ENCODE results near the gene RHBDD2.
A peak's percentile ranks its signal among the peaks of the same experiment; 100 is the strongest.
"Not testable (repeated sequence)": the region's sequence is repeated elsewhere in the genome, so short reads cannot be mapped to it uniquely, and the experiment has no call there.

RHBDD2 gene

DNA sequence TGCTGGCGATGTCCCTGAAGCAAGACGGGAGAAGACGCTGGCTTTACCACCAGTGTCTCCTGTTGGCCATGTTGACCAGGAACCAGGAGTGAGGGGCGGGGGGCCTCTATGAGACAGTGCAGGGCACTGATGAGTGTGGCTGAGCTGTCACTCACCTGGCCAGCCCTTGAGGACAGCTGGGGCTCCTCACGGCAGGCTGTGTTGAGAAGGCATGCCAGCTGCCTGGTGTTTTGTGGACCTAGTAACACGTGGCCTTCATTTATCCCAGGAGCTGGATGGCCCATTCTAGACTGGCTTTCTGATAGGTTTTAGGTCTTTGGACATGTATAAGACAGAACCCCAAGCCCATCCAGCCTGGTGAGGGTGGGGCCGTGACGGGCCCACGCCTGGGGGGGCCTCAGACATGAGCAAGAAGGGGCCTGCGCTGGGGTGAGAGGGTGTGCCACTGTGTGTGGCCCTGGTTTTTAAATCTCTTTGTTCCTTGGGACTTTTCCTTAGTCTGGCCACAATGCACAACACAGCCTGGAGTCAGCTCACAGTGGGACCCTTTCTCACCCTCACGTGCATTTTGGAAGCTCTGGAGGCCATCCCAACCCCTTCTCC is 10.5 kb downstream of the RHBDD2 start:
- DNase-seq: no peak

DNA sequence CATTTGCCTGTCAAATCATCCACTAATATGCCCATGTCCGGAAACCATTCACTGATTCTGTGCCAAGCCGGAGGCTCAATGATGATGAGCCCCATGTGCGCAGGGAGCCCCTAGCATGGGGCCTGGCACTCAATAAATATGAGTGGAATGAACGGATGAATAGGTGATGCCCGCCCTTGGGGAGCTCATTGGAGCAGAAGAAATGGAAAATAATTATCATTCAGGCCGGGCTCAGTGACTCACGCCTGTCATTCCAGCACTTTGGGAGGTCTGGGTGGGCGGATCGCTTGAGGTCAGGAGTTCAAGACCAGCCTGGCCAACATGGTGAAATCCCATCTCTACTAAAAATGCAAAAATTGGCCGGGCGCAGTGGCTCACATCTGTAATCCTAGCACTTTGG is 11.0 kb downstream of the RHBDD2 start:
- no peak for DNase-seq

DNA sequence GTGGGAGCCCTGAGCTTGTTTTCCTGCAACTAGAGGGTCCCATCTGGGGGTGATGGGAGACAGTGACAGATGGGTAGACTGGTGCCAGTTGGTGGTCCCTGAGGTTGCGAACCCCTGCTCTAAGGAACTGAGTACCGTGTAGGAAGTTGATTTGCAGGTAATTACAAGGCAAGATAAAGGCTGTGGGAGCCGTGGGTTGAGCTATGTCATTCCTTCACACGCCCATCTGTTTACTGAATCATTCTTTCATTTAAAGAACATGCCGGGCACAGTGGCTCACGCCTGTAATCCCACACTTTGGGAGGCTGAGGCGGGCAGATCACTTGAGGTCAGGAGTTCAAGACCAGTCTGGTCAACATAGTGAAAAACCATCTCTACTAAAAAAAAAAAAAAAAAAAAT is 12.4 kb downstream of the RHBDD2 start:
- not testable (repeated sequence) for DNase-seq

DNA sequence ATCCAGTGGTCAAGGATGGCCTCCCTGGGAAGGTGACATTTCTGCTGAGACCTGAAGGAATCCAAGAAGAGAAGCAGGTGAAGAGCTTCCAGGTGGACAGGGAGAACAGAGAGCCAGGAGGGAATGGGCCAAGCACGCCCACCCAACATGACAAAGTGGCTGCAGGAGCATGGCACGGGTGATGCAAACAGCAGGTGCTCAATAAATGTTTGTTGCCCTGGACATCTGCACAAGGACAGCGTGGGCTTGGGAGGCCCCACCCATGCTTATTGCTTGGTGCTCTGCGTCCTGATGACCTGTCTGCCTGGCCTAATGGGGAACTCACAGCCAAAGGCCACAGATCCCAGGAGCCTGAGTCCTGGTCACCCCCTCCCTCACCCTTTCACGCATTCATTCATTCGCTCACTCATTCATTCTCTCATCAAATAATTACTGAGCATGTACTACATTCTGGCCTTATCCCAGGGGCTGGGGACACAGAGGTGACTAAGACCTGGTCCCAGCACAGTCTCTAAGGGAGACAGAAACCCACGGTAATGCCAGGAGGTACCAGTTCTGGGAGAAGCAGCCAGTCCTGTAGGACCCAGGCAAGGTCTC is 13.1 kb downstream of the RHBDD2 start:
- no peak for DNase-seq

DNA sequence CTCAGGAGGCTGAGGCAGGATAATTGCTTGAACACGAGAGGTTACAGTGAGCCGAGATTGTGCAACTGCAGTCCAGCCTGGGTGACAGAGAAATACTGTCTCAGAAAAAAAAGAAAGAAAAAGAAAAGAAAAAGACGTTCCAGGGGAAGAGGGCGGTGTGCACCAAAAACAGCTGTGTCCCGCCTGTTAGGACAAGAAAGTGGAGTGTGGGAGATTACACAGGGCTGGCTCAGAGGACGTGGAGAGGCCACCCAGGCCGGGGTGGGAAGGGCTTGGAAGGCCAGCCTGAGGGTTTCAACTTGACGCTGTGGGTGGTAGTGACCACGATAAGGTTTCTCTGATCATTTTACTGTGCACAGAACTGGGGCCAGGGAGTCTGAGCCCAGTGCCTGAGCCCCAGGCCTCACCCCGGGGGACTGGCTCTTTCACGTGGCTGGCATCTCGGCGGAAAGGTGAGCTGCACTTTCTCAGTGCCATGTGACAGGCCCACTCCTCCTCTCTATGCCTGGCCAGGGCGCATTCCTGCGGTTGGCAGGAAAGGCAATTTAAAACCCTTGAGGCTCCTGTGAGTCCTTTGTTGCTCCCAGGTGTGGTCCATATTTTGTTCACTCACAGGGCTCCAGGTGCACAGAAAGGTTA is 13.9 kb downstream of the RHBDD2 start:
- DNase-seq: no peak

DNA sequence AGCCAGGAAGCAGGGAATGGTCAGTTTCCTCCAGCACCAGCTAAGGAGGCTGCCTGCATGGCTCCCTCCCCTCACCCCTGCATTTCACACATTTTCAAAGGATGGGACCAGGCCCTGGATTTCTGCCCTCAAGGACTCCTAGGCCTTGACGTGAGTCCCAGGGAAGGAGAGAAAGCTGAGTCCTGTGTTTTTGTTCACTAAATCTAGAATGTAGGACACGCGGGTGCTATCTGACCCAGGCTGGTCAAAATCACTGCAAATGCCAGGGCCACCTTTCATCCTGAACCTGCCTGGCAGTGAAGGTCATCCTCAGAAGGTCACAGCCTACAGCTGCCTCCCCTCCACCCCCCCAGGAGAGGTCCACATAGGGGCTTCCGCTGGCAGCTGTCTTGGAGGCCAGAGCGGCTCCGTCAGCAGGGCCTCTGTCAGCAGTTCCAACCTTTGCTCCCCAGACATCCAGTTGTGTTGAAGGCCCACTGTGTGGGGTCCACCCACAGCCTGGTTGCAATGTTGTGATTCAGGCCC is 18.0 kb downstream of the RHBDD2 start:
- DNase-seq: no peak

DNA sequence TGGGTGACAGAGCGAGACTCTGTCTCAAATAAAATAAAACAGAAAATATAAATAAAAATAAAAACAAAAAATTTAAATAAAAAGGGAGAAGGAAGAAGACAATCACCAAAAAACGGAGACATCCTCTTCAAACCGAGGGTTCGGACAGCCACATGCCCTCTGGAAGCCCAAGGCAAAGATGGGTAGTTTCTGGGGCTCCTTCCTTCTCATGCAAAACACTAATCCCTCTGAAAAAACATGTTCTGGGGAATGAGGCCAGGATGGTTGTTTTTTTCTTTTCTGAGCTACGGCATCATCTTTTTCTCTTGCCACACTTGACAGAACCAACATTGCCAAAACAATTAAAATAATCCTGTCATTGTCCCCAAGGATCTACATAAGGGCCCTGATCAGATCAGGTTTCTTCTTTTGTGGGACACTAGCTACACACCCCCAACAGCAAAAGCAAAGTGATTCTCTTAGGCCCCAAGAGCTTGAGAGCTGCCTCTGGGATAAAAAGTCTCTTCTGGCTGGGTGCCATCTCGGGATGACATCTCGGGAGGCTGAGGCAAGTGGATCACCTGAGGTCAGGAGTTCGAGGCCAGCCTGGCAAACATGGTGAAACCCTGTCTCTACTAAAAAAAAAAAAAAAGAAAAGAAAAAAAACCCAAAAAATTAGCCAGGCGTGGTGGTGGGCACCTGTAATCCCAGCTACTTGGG is 21.9 kb downstream of the RHBDD2 start:
- no peak for DNase-seq

DNA sequence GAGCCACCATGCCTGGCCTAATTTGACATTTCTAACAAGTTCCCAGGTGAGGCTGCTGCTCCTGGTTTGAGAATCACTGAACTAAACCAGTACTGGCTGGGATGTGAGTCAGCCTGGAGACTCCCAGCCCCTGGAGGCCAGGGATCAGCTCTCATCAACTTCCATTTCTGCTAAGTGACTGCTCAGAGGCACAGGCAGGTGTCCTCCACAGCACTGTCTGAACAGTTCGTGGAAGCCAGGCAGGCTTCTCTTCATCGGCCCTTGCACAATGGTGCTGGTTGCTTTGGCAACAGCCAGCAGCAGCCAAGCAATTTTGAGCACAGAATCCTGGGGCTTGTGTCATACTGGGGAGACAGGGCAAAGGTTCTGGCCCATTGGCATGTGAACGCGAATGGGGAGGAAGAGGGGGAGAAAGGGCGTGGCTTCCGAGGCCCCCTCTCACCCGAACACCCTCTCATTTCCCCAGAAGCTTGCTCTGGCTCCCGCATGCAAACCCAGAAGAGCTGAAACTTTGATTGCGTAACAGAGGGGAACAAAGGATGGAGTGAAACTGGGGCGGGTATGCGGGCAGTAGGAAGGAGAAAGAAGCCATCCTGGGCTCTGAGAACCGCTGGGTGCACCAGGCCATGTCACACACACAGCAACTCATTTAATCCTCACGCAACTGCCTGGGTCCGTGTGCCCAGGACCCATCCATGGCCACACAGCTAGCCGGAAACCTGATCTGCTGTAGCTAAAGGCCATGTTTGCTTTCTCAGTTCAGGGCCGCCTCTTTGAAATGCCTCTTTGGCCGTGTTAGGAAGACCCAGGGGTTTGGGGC is 27.2 kb downstream of the RHBDD2 start:
- DNase-seq: no peak

DNA sequence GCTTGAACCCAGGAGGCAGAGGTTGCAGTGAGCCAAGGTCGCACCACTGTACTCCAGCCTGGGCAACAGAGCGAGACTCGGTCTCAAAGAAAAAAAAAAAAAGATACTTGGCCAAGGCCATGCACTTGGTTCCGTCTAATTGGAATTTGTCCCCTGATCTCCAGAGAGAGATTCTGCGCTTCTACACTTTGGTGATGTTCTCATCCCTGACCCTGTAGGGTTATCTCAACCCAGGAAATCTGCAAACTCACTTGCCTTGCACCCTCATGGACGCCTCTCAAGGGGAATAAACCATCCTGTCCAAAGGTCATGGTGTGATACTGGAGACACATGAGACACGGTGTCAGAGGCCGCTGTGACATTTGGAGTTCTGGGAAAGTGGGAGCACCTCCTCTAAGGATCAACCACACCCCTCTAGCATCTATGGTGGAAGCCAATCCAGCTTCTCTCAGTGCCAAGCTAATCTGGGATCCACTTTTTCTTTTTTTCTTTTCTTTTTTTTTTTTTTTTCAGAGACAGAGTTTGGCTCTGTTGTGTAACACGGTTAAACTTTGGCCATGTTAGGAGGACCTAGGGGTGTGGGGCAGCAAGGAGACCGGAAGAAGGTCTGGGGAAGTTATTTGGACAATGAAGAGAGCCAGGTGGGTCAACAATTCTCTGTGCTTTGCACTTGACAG is 28.3 kb downstream of the RHBDD2 start:
- no peak for DNase-seq

DNA sequence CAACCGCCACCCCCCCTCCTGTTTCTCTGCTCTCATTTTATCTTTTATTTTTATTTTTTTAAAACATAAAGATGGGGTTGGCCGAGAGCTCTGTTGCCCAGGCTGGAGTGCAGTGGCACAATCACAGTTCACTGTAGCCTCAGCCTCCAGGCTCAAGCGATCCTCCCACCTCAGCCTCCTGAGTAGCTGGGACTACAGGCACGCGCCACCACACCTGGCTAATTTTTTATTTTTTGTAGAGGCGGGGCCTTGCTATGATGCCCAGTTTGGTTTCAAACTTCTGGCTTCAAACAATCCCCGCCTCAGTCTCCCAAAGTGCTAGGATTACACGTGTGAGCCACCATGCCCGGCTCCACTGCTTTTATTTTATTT is 28.8 kb downstream of the RHBDD2 start:
- DNase-seq: not testable (repeated sequence)

DNA sequence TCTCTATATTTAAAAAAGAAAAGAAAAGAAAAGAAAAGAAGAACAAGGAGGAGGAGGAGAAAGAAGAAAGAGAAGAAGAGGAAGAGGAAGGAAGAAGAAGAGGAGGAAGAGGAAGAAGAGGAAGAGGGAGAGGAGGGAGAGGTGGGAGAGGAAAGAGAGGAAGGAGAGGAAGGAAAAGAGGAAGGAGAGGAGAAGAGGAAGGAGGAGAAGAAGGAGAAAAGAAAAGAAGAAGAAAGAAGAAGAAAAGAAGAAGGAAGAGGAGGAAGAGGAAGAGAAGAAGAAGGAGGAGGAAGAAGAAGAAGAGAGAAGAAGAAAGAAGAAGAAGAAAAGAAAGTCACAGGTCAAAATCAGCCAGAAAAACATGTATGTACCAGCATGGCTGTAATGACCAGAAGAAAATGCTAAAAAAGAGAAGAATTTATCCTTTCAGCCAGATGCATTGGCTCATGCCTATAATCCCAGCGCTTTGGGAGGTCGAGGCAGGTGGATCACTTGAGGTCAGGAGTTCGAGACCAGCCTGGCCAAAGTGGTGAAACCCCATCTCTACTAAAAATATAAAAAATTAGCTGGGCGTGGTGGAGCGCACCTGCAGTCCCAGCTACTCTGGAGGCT is 30.8 kb downstream of the RHBDD2 start:
- no peak for DNase-seq

DNA sequence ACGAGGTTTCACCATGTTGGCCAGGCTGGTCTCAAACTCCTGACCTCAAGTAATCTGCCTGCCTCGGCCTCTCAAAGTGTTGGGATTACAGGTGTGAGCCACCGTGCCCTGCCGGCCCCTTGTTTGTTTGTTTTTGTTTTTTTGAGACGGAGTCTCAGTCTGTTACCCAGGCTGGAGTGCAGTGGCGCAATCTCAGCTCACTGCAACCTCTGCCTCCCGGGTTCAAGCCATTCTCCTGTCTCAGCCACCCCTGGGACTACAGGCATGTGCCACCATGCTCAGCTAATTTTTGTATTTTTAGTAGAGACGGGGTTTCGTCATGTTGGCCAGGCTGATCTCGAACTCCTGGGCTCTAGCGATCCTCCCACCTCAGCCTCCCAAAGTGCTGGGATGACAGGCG is 32.4 kb downstream of the RHBDD2 start:
- not testable (repeated sequence) for DNase-seq

DNA sequence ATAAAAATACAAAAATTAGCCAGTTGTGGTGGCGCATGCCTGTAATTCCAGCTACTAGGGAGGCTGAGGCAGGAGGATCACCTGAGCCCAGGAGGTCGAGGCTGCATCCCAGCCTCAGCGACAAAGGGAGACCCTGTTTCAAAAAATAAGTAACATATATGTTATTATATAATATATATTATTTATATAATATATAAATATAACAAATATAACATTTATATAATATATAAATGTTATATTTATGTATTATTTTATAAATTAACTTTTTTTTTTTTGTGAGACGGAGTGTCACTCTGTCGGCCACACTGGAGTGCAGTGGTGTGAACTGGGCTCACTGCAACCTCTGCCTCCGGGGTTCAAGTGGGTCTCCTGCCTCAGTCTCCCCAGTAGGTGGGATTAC is 34.6 kb downstream of the RHBDD2 start:
- no peak for DNase-seq

DNA sequence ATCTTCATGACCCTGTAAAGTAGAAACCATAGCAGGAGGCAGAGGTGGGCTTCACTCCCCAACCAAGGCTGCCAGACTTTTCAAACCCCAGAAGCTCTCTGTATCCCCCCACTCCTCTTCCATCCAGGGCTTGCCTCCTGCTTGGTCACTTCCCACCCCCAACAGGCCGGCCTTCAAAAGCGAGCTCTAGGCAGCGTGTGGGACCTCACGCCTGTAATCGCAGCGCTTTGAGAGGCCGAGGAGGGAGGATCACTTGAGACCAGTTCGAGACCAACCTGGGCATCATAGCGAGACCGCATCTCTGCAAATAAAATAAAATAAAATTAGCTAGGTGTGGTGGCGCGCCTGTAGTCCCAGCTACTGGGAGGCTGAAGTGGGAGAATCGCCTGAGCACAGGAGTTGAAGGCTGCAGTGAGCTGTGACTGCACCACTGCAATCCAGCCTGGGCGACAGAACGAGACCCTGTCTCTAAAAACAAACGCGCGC is 35.4 kb downstream of the RHBDD2 start:
- no peak for DNase-seq

DNA sequence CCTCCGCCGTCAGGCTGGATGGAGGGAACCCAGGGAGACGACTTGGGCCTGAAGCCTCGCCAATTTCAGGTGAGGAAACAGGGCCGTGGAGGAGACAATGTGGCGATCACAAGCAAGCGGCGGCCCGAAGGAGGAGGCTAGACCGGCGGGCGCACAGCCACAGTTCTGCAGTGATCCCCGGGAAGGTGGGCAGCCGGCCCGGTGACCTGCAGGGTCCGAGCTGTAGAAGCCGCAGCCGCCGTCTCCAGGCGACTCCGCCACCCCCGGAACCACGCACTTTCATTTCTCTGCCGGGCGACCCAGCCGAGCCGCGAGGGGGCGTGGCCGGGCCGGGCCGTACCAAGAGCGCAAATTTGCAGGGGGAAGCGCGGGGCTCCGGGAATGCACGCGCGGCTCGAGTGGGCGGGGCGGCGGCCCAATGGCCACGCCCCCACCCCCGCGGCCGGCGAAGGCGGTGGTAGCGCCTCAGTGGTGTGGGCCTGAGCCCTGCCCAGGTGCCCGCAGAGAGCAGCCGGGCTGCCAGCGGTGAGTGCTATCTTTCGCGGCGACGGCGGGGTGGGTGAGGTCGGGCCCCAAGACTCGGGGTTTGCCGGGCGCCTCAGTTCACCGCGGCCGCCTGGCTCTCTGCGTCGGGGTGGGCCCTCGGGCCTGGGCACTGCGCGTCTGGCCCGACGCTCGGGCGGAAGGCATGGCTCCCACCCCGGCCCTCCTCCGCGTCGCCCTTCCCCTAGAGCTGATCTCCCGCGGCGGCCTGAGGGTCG is 36.0 kb downstream of the RHBDD2 start, which contains the start of gene POR:
Gene POR (plus strand): TSS at position 501 of the 761 bp plus-strand sequence. CDS start 38,847 bp downstream, outside the sequence.
- peak; percentile 93 for DNase-seq

DNA sequence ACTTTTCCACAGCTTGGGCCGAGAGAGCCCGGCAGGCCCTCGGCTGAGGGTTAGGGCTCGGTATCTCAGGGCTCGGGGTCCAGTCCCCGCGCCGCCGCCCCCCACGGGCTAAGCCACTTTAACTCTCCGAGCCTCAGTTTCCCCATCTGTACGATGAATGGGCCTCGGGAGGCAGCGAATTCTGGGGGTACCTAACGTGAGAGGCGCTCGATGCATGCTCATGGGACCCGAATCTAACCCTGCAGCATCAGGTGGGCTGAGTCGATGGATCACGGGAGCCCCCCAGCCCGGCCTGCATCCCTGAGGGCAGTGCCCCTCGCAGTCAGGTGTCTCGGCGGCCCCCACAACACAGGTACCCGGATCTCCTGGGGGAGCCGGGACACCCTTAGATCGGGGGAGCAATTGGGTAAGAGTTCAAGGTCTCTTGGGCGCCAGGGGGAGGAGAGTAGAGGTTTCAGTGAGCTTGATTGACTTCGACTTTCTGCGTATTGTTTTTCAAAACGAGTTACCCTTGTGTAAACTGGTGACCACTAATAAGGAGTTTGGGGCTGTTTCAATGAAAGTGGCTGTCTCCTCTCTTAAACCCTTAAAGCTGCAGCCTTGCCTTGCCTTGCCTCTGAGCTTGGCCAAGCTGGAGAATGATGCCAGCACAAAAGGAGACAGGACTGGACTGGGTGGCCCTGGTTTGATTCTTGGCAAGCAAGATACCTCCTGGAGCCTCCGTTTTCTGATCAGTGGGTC is 36.8 kb downstream of the RHBDD2 start:
- DNase-seq: no peak

DNA sequence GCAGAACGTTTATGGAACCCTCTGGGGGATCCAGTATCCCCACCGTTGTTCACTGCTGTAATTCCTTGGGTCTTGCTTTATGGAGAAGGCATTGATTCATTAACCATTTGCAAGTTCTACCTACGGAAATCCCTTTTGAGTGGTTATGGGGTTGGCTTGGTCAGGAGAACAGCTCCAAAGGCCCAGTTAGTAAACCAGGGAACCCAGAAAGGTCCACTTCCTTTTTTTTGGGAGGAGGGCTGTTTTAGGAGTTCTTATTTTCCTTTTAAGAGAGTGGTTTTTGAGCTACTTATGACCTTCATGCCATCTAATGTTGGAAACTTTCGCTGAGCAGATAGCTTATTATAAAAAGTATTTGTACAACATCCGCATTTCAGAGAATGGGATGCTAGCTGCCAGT is 37.4 kb downstream of the RHBDD2 start:
- DNase-seq: no peak

DNA sequence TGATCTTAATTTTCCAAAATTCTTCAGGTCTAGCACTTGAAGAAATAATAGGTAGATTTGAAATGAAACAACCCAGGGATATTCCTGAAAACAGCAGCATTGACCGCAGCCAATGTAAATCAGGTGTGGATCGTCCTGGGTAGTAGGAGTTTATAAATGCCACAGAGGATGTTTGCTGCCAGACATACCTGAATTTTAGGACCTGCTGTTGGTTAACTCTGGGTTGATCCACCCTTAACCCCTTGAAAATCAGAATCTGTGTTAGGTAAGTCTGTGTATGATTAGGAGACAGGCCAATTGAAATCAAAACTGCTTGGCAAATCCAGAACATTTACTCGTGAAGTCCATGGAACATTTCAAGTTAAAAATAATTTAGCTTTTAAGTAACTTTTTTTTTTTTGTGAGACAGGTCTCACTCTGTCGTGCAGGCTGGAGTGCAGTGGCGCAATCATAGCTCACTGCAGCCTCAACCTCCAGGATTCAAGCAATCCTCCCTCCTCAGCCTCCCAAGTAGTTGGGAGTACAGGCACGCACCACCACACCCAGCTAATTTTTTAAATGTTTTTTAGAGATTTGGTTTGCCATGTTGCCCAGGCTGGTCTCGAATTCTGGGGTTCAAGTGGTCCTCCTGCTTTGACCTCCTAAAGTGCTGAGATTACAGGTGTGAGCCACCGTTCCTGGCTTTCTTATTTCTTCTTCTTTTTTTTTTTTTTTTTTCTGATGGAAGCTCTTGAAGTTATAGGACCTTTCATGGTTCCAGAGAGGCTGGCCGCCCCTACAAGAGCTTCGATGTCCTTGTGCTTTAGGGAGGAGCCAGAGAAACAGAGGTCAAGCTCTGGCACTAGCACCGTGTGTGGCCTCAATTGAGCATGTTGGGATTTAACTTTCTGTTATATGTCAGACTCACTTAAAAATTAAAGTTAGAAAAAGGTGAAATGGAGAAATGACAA is 38.1 kb downstream of the RHBDD2 start:
- DNase-seq: no peak

All from stimulated activated CD4-positive, alpha-beta T cell treated with anti-CD3 and anti-CD28 coated beads, Interleukin-1b, Interleukin-23, amount 100 ng/mL, for 48 hours (primary cell).